G401 (cell line): ENCODE results near the gene MYOF. TPM values are rescaled to one million over a fixed set of nuclear protein-coding genes. Genes with fewer than 3 reads are reported as not detected.

Experiments
- DNase-seq: peaks from one replicate; pipeline ENCODE4 v3.0.0-alpha.2; 2015; ENCODE audit warnings: low spot score
- in situ Hi-C: cut with HindIII; loops from 2 replicates; pipeline ENCODE4 v1.10.0; 2016; ENCODE audit warnings: low sequenced_read_pairs, mixed read lengths
- total RNA-seq: library from RNA; depleted of rRNA; stranded (reverse); fragments of >200 nt; shearing (Covaris generic); gene quantifications from 2 replicates; pipeline ENCODE4 v1.2.3, GENCODE V29; 2014; rRNA removed

Gene MYOF
- total RNA-seq: 71.6 and 72.7 TPM in 2 replicates

- DNase-seq: peak; percentile 59
Measured at GRCh38 chr10:93482145-93482834, at the start of gene MYOF. Gene MYOF, minus strand, starts transcription at chr10:93482334. Its CDS starts 140 bp downstream, at chr10:93482194.

GRCh38 chr10:93518531-93518930, 36.4 kb upstream of the MYOF start:
- in situ Hi-C loops: no loop called here
- no peak for DNase-seq

More at GRCh38 chr10:93482145-93482834, at the start of gene MYOF:
- in situ Hi-C loops: no loop called here

GRCh38 chr10:93516006-93516380, 33.9 kb upstream of the MYOF start:
- in situ Hi-C loops: no loop called here
- DNase-seq: no peak

- in situ Hi-C loops: no loop called here
- no peak for DNase-seq
Measured at GRCh38 chr10:93515071-93516005, 33.2 kb upstream of the MYOF start.

- DNase-seq: no peak
- in situ Hi-C loops: no loop called here
Measured at GRCh38 chr10:93514521-93514920, 32.4 kb upstream of the MYOF start.

GRCh38 chr10:93513091-93513490, 31.0 kb upstream of the MYOF start:
- DNase-seq: no peak
- in situ Hi-C loops: no loop called here

GRCh38 chr10:93512565-93512964, 30.4 kb upstream of the MYOF start:
- no peak for DNase-seq
- in situ Hi-C loops: no loop called here

GRCh38 chr10:93509816-93510215, 27.7 kb upstream of the MYOF start:
- no peak for DNase-seq
- in situ Hi-C loops: no loop called here

- in situ Hi-C loops: no loop called here
- no peak for DNase-seq
Measured at GRCh38 chr10:93505075-93505474, 22.9 kb upstream of the MYOF start.

- in situ Hi-C loops: no loop called here
- no peak for DNase-seq
Measured at GRCh38 chr10:93503075-93503474, 20.9 kb upstream of the MYOF start.

GRCh38 chr10:93501650-93502049, 19.5 kb upstream of the MYOF start:
- no peak for DNase-seq
- in situ Hi-C loops: no loop called here

GRCh38 chr10:93498166-93498565, 16.0 kb upstream of the MYOF start:
- DNase-seq: no peak
- in situ Hi-C loops: no loop called here

- peak; percentile 86 for DNase-seq
- in situ Hi-C loops: no loop called here
Measured at GRCh38 chr10:93496322-93497041, 14.3 kb upstream of the MYOF start, which contains the start of gene CEP55. Gene CEP55, plus strand, starts transcription at chr10:93496612. Its CDS starts 3,440 bp downstream, at chr10:93500052.

GRCh38 chr10:93495654-93496321, 13.7 kb upstream of the MYOF start:
- in situ Hi-C loops: no loop called here
- DNase-seq: no peak

GRCh38 chr10:93494494-93494893, 12.4 kb upstream of the MYOF start:
- in situ Hi-C loops: no loop called here
- no peak for DNase-seq

GRCh38 chr10:93493162-93493561, 11.0 kb upstream of the MYOF start:
- no peak for DNase-seq
- in situ Hi-C loops: no loop called here

GRCh38 chr10:93491602-93492121, 9.5 kb upstream of the MYOF start:
- no peak for DNase-seq
- in situ Hi-C loops: no loop called here

- in situ Hi-C loops: no loop called here
Measured at GRCh38 chr10:93488956-93489528, 6.9 kb upstream of the MYOF start.

GRCh38 chr10:93485690-93486089, 3.6 kb upstream of the MYOF start:
- DNase-seq: no peak
- in situ Hi-C loops: no loop called here

More at GRCh38 chr10:93488956-93489528, 6.9 kb upstream of the MYOF start:
- no peak for DNase-seq
